GM21526 (cell line): ENCODE data around the gene PIK3CD.

ENCODE experiments used
- ATAC-seq: cut with Tn5 transposase; IDR thresholded peaks from one replicate; pipeline ENCODE4 v1.9.1; 2021; ENCODE audit warnings: moderate library complexity; ENCODE audit not compliant: unreplicated experiment, low FRiP score

PIK3CD gene

DNA sequence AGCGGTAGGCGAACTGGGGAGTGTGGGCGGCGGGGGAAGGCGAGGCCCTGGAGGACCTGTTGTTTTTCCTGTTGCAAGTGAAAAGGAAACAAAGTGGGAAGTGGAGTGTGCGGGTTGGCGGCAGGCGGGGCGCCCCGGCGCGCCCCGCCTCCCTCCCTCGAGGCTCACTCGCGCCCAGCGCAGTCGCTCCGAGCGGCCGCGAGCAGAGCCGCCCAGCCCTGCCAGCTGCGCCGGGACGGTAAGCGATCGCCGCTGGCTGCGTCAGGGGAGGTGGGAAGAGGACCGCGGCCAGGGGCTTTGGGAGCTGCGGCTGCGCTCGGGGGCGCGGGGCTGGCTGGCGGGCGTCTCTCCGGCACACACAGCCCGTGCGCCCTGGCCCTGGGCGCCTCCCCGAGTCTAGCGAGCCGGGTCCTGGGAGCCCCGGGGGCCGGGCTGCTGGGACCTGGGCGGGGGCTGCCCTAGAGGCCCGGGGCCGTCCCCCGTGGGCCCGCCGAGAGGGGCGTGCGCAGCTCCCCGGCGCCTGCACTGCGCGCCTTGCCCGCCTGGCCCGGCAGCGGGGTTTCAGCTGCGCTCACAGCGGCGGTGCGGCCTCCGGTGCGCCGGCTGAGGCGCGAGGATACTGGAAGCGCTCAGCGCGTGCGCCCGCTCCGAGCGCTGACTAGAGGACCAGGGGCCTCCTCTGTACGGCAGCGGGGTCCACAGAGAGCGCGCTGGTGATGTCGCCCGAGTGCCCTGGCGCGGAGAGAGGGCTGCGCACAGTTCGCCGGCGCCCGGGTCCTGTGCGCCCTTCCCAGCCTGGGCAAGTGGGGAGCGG, at the start of gene PIK3CD:
TSS of gene PIK3CD (plus strand) at position 167 of the 814 bp plus-strand sequence. CDS start 58,725 bp downstream, outside the sequence.
- no peak for ATAC-seq

DNA sequence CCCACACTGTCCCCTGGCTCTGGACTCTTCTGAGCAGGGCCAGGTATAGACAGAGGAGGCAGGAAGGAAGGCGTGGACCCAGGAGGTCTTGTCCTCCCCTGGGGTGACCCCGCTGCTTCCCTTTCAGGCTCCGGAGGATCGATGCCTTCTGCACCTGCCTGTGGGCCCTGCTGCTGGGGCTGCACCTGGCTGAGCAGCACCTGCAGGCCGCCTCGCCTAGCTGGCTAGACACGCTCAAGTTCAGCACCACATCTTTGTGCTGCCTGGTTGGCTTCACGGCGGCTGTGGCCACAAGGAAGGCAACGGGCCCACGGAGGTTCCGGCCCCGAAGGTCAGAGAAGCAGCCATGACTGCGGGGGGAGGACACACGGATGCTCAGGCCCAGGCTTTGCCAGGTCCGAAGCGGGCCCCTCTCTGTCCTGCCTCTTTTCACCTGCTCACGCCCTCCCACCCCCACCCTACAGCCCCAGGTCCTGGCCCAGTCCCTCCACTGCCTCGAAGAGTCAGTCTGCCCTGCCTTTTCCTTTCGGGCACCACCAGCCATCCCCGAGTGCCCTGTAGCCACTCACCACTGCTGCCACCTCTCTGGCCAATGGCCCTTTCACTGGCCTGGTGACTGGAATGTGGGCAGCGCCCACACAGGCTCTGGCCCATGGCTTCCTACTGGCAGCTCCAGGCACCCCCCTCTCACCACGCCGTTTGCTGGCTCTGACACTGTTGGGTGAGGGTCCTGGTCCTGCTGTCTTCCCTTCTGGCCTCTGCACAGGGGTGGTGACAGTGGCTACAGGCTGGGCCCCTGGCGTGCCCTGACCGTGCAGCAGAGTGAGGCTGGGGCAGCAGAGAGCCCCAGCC, 49.4 kb upstream of the PIK3CD start:
- ATAC-seq = no peak

- ATAC-seq = no peak
Observed at GRCh38 chr1:9602794-9603167, 48.8 kb upstream of the PIK3CD start.

GRCh38 chr1:9603307-9603706, 48.2 kb upstream of the PIK3CD start:
- ATAC-seq = no peak

GRCh38 chr1:9603766-9604753, 47.5 kb upstream of the PIK3CD start:
- ATAC-seq = no peak

DNA sequence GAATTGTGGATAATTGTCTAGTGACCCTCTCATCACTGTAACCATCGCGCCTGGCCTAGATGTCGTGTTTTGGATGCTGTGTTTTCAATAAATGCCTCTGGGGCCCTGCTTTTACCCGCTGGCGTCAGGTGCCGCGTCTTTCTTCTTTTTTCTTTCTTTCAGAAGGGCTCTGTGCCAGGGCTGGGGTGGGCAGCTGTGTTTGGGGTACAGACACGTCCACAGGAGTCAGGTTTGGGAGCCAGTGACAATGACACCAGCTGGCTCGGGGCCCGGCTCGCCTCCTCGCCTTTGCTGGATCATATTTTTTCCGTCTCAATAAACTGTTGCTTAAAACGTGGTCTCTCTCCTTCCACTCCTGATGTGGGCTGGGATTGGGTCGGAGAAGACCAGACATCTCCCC, 46.7 kb upstream of the PIK3CD start:
- no peak for ATAC-seq

DNA sequence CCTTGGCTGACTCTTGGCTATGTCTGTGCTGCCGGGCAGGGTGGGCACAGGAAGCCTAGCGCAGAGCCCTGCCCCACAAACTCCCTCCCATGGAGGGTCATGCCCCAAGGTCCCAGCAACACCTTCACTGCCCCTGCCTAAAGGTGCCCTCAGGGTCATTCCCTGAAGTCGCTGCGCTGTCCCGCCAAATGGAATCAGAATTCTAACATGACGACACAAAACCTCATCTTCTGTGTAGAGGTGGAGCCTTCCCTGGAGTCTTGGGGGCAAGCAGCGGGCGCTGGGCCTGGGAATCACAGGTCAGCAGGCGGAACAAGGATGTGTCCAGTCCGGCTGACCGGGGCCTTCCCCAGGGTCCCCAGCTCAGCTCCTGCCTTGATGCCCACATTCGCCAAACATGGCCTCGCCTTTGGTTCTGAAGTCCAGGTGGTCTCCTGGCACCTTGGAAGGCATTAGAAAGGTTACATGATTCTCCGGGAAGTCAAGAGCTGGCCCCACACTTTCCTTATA, 45.5 kb upstream of the PIK3CD start:
- ATAC-seq = no peak

GRCh38 chr1:9606458-9606857, 45.1 kb upstream of the PIK3CD start:
- no peak for ATAC-seq

DNA sequence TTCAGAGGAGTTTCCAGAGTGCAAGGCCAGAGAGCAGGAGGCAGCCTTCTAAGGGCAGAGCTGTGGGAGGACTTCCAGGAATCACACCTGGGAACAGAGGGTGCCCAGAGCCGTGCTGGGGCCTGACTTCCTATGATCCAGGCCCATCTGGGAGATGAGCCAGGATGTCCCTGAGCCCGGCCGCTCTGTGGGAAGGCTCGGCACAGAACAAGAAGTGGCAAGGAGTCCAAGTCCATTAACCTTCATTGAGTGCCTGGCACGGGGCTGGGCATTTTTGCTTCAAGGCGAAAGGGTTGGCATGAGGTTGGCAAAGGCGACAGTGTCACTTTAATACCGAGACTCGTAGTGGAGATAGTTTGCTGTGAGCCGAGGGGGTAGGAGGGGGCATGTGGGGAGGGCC, 44.6 kb upstream of the PIK3CD start:
- no peak for ATAC-seq

DNA sequence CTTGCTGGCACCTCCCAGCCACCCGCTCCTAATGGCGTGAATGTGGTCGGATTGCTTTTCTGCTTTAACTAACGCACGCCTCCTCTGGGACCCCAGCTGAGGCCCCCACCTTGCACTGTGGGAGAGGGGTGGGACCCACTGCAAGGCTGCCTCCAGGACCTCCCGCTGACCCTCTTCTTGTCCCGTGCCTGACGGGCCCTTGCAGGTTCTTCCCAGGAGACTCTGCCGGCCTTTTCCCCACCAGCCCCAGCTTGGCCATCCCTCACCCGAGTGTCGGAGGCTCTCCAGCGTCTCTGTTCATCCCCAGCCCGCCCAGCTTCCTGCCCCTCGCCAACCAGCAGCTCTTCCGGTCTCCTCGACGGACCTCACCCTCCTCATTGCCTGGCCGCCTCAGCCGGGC, 44.2 kb upstream of the PIK3CD start:
- ATAC-seq = no peak

DNA sequence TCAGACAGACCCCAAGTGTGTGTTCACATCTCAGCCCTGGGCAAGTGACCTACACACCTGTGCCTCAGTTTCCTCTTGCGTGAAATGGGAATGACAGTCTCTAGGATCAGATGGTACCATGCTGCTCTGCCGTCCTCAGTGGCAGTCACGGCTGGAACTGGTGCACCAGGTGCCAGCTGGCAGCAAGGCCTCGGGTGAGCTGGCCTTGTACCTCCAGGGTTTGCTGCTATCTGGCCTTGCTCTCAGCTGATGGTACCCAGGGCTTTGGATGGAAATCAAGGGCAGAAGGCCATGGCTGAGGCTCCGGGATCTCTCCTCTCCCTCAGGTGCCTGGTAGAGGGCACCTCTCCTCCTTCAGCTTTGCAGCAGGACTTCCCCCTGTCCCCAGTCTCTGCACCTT, 41.5 kb upstream of the PIK3CD start:
- no peak for ATAC-seq

GRCh38 chr1:9610548-9610947, 41.0 kb upstream of the PIK3CD start:
- no peak for ATAC-seq

GRCh38 chr1:9611716-9612115, 39.8 kb upstream of the PIK3CD start:
- ATAC-seq = no peak

DNA sequence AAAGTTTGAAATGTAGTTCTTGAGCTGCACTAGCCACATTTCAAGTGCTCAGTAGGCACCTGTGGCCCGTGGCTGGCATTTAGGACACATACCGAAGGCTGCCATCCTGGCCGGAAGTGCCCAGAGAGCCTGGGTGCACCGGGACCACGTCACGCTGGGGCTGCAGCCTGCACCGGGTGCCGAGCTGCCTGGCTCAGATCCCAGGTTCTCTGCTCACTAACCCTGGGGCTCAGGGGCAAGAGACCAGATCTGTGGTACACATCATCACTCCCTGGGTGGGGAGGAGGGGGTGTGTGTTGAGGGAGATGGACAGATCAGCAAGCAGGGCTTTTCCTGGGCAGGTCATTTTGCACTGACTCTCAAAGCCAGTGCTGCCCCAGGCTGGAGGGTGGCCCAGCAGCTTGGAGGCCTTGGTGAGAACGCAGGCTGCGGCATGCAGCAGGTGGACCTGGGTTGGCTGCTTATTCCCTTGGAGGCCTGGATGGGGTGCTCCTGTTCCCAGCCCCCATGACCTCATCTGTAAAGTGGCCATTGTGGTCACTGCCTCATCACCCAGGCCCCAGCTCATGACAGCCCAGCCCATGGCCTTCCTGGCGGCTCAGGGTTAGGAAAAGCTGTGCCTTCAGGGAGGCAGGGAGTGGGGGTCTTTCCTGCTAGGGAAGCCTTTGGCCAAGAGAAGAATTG, 39.2 kb upstream of the PIK3CD start:
- ATAC-seq = no peak

DNA sequence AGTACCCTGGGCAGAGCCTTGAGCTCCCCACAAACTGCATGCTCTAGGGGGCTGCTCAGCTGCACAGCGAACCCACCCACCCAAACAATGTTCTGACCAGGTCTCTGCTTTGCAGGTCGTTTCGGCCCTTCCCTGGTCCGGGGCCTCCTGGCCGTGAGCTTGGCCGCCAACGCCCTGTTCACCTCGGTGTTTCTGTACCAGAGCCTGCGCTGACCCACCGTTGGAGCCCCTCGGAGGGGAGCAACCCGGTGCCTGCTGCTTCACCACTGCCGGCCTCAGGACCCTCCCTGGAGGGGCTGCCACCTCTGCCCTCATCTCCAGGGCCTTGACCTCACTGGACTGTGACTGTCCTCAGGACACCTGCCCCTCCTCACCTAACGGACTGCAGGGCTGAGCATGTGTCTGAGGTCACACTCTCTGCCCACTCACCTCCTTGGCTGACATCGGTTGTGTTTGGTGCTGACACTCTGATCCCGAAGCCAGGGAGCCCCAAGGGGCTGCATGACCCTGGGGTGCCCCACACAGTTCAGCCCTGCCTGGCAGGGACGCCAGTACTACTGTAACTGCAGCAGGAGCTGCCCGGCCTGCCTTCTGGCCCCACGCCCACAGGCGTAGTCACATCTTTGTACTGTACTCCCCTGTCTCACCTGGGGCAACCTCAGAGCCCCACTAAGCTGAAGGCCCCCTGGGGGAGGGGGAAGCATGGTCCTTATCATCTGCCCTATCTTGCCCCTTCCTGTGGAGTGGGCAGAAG, 38.5 kb upstream of the PIK3CD start:
- no peak for ATAC-seq

DNA sequence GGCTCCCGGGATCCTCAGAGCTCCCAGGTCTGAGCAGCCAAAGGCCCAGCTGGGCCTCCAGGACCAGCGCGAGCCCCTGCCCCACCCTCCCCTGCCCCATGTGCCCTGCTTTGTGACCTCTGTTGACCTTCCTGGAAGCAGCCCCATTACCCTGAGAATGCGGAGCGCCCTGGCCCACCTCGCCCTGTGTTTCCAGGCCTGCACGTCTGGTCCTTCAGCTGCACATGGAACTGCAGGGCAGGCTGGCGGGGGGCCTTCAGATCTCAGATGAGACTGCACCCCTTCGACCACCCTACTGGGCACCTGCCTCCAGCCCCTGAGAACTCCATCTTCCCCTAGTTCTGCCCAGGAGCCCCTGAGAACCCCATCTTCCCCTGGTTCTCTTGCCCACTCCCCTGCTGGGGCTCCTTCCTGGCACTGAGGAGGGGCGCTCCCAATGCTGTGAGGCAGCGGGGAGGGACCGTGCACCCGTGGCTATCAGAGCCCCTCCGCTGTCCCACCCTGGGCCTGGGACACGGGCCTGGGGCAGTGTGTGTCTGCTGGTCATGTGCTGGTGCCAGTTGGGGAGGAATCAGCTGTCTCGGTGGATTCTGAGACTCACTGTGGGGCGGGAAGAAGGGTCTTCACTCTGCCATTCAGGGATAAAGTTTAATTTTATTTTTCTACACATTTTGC, 37.8 kb upstream of the PIK3CD start:
- no peak for ATAC-seq

DNA sequence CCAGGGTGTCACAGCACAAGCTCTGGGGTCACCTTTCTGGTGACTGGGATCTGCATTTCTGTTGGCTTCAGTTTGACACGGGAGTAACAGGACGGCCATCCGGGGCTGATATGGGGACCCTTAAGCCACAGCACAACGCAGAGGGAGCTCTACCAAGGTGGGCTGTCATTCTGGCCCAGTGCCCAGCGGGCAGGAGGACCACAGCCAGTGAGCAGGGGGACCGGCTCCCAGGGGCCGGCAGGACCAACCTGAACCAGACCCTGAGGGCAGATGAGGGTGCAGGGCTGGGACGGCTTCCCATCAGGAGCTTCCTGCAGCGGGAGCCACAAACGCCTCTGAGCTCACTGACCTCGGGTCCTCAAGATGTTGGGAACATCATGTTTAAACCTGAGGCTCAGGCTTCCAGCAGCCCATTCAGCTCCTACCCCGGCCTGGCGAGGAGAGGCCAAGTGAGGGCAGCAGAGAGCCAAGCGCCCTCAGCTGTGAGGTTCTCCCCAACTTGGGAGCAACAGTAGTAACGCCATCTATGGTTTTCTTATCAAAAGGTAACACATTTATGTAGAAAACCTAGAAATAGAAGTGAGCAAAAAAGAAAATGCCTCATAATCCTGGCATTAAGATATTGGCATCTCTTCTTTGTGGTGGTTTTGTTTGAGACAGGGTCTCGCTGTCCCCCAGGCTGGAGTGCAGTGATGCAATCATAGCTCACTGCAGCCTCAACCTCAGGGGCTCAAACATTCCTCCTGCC, 36.0 kb upstream of the PIK3CD start:
- ATAC-seq = no peak
